NB4 (cell line): ENCODE data around the gene RASSF4.

Experiments
- CTCF ChIP-seq: IDR thresholded peaks from one replicate; pipeline ENCODE4 v1.5.1; 2012; ENCODE audit warnings: low read depth, low read length
- MAX ChIP-seq: IDR thresholded peaks from 2 replicates; pipeline ENCODE4 v1.6.1; 2011; ENCODE audit warnings: low read depth, low read length
- MYC ChIP-seq: IDR thresholded peaks from 2 replicates; pipeline ENCODE4 v1.6.1; 2011; ENCODE audit warnings: low read depth, low read length
- POLR2A ChIP-seq: IDR thresholded peaks from 2 replicates; pipeline ENCODE4 v1.6.1; 2011; ENCODE audit warnings: mild to moderate bottlenecking; ENCODE audit not compliant: insufficient read length; ENCODE audit errors: extremely low read depth

- no peak for TF ChIP-seq CTCF
- TF ChIP-seq POLR2A: no peak
- TF ChIP-seq MYC: no peak
- TF ChIP-seq MAX: no peak
Measured at GRCh38 chr10:44954042-44954441, 5.6 kb upstream of the RASSF4 start.
